SK-N-SH (cell line): ENCODE data around the gene QSOX2. TPM values are rescaled to one million over a fixed set of nuclear protein-coding genes. Genes with fewer than 3 reads are reported as not detected.

Source experiments
- CTCF ChIA-PET: fragments of 300-600, 350-600 bp; formaldehyde crosslinking; extraction: SDS; loops from one replicate; lab custom pipeline; 2021; lab: Yijun Ruan, JAX
- POLR2A ChIA-PET: fragments of 350-600 bp; sonication (Branson Sonifier 250); formaldehyde crosslinking; extraction: SDS; loops from one replicate; lab custom pipeline; 2020; ENCODE audit warnings: antibody characterized with exemption, inconsistent platforms; lab: Yijun Ruan, JAX
- DNase-seq: peaks from one replicate; pipeline ENCODE4 v3.0.0; 2012
- H2AFZ ChIP-seq: fragments of 200-600 bp; sonication (generic); 2 replicates; pipeline ENCODE4 v1.8.1; 2016; ENCODE audit warnings: antibody characterized with exemption, mild to moderate bottlenecking, low read depth
- H3F3A ChIP-seq: fragments of 200-600 bp; sonication (generic); replicated peaks from 2 replicates; pipeline ENCODE3; 2016; ENCODE audit warnings: antibody characterized with exemption, mild to moderate bottlenecking; ENCODE audit not compliant: insufficient read depth
- H3K27ac ChIP-seq, 2 experiments: fragments of 200-500 bp in 1 of 2; fragments of 200-600 bp in 1 of 2; sonication (Bioruptor generic) in 1 of 2; sonication (generic), shearing (Covaris generic) in 1 of 2; 2 replicates each; pipeline versions ENCODE4 v1.5.1 to v1.6.1; 2014 to 2016; ENCODE audit warnings: low read depth in 2 of 2, inconsistent platforms in 1 of 2, low read length in 1 of 2, mild to moderate bottlenecking in 1 of 2, mixed read lengths in 1 of 2
- H3K27me3 ChIP-seq: fragments of 200-600 bp; sonication (generic), shearing (Covaris generic); 2 replicates; pipeline ENCODE4 v1.6.1; 2016; ENCODE audit warnings: mixed run types; ENCODE audit not compliant: insufficient read depth
- H3K36me3 ChIP-seq, 2 experiments: fragments of 200-500 bp in 1 of 2; fragments of 200-600 bp in 1 of 2; sonication (Bioruptor generic) in 1 of 2; sonication (generic) in 1 of 2; replicated peaks in 1 of 2; 2 replicates each; pipeline versions ENCODE3 to v1.5.1; 2014 to 2016; ENCODE audit warnings: low read length in 1 of 2, mild to moderate bottlenecking in 1 of 2; ENCODE audit not compliant: insufficient read depth in 2 of 2, control insufficient read depth in 1 of 2
- H3K4me1 ChIP-seq, 2 experiments: fragments of 200-500 bp in 1 of 2; fragments of 200-600 bp in 1 of 2; sonication (Bioruptor generic) in 1 of 2; sonication (generic), shearing (Covaris generic) in 1 of 2; 2 replicates each; pipeline versions ENCODE4 v1.5.1 to v1.6.1; 2014 to 2016; ENCODE audit warnings: low read depth in 1 of 2, low read length in 1 of 2, mixed run types in 1 of 2; ENCODE audit not compliant: insufficient read depth in 2 of 2, control insufficient read depth in 1 of 2
- H3K4me2 ChIP-seq: fragments of 200-600 bp; sonication (generic), shearing (Covaris generic); 2 replicates; pipeline ENCODE4 v1.6.1; 2017; ENCODE audit warnings: mixed run types
- H3K4me3 ChIP-seq, 2 experiments: fragments of 200-500 bp in 1 of 2; fragments of 200-600 bp in 1 of 2; sonication (Bioruptor generic) in 1 of 2; sonication (generic), shearing (Covaris generic) in 1 of 2; 2 replicates each; pipeline versions ENCODE4 v1.5.1 to v1.8.1; 2014 to 2016; ENCODE audit warnings: low read depth in 2 of 2, inconsistent platforms in 1 of 2, low read length in 1 of 2, mild to moderate bottlenecking in 1 of 2, mixed read lengths in 1 of 2, moderate library complexity in 1 of 2
- H3K79me2 ChIP-seq: fragments of 200-600 bp; sonication (generic); 2 replicates; pipeline ENCODE4 v1.8.1; 2017; ENCODE audit warnings: mild to moderate bottlenecking; ENCODE audit not compliant: insufficient read depth
- H3K9ac ChIP-seq: fragments of 200-600 bp; sonication (generic); 2 replicates; pipeline ENCODE4 v1.6.1; 2017; ENCODE audit warnings: mixed run types
- H3K9me2 ChIP-seq: fragments of 200-600 bp; sonication (generic); 2 replicates; pipeline ENCODE4 v1.6.1; 2017; ENCODE audit warnings: mixed run types
- H3K9me3 ChIP-seq: fragments of 200-600 bp; sonication (generic); 2 replicates; pipeline ENCODE4 v1.6.1; 2017; ENCODE audit warnings: mixed run types, mild to moderate bottlenecking, moderate library complexity
- H4K20me1 ChIP-seq: fragments of 200-600 bp; sonication (generic); 2 replicates; pipeline ENCODE4 v1.6.1; 2017; ENCODE audit warnings: mild to moderate bottlenecking, mixed run types; ENCODE audit not compliant: insufficient read depth
- CHD2 ChIP-seq: fragments of 150-350 bp; IDR thresholded peaks from 2 replicates; pipeline ENCODE4 v1.6.1; 2018; ENCODE audit warnings: low read length; ENCODE audit not compliant: partially characterized antibody
- EP300 ChIP-seq, 2 experiments: IDR thresholded peaks; 2 replicates each; pipeline versions ENCODE4 v1.4.0 to v1.6.1; 2012; ENCODE audit warnings: borderline replicate concordance in 1 of 2, low read depth in 1 of 2, low read length in 1 of 2
- EZH2phosphoT487 ChIP-seq: fragments of 200-600 bp; sonication (generic); IDR thresholded peaks from 2 replicates; pipeline ENCODE4 v1.6.1; 2017; ENCODE audit warnings: low read depth, mixed run types, mild to moderate bottlenecking, antibody characterized with exemption, moderate library complexity, borderline replicate concordance
- FOSL2 ChIP-seq: IDR thresholded peaks from 2 replicates; pipeline ENCODE4 v1.4.0; 2012; ENCODE audit warnings: low read depth, mild to moderate bottlenecking, moderate library complexity, borderline replicate concordance
- FOXJ3 ChIP-seq: sonication (generic); formaldehyde crosslinking; IDR thresholded peaks from 2 replicates; pipeline ENCODE4 v1.5.1; 2020; ENCODE audit warnings: mild to moderate bottlenecking, missing genetic modification reagents
- FOXM1 ChIP-seq: IDR thresholded peaks from 2 replicates; pipeline ENCODE4 v1.4.0; 2012; ENCODE audit warnings: low read depth, mild to moderate bottlenecking
- GATA2 ChIP-seq: sonication (generic); formaldehyde crosslinking; IDR thresholded peaks from 2 replicates; pipeline ENCODE4 v1.5.0; 2020; ENCODE audit warnings: mild to moderate bottlenecking, missing genetic modification reagents
- JUND ChIP-seq: IDR thresholded peaks from 2 replicates; pipeline ENCODE4 v1.4.0; 2012
- MAX ChIP-seq: IDR thresholded peaks from 2 replicates; pipeline ENCODE4 v1.4.0; 2012; ENCODE audit warnings: low read depth
- MXI1 ChIP-seq: IDR thresholded peaks from 2 replicates; pipeline ENCODE4 v1.6.1; 2012; ENCODE audit warnings: mild to moderate bottlenecking, low read depth, low read length, improper control_type of control experiment
- NRF1 ChIP-seq: IDR thresholded peaks from 2 replicates; pipeline ENCODE4 v1.6.1; 2012; ENCODE audit warnings: low read depth, mild to moderate bottlenecking, low read length
- PBX3 ChIP-seq: IDR thresholded peaks from 2 replicates; pipeline ENCODE4; 2012
- RCOR1 ChIP-seq: fragments of 150-350 bp; IDR thresholded peaks from 2 replicates; pipeline ENCODE4 v1.6.1; 2017; ENCODE audit warnings: antibody characterized with exemption, low read length
- REST ChIP-seq: IDR thresholded peaks from 2 replicates; pipeline ENCODE4 v1.6.1; 2012; ENCODE audit warnings: mild to moderate bottlenecking, low read depth, low read length, moderate library complexity
- RFX5 ChIP-seq: IDR thresholded peaks from 2 replicates; pipeline ENCODE4 v1.6.1; 2012; ENCODE audit warnings: mild to moderate bottlenecking, improper control_type of control experiment, low read length
- TAF1 ChIP-seq: IDR thresholded peaks from 2 replicates; pipeline ENCODE4 v1.6.1; 2012; ENCODE audit warnings: low read depth, mild to moderate bottlenecking, low read length, moderate library complexity, borderline replicate concordance
- TCF12 ChIP-seq: IDR thresholded peaks from 2 replicates; pipeline ENCODE4 v1.4.0; 2012
- TEAD4 ChIP-seq: IDR thresholded peaks from 2 replicates; pipeline ENCODE4 v1.4.0; 2012; ENCODE audit warnings: mild to moderate bottlenecking, borderline replicate concordance; ENCODE audit not compliant: insufficient read depth
- WGBS: methylation state at CpG from one replicate; pipeline ENCODE4 v1.1.6; 2017; ENCODE audit warnings: low lambda C conversion rate; 5-methylcytosine and 5-hydroxymethylcytosine counted together
- polyA plus RNA-seq, 3 experiments: library from polyadenylated mRNA; depleted of rRNA; stranded (reverse); fragments of >200 nt; gene quantifications; 2 replicates each; pipeline ENCODE4 v1.2.3, GENCODE V29; 2012
- TF ChIP-seq, protein P1 (sequence below): fragments of 200-600 bp; sonication (generic); IDR thresholded peaks from 2 replicates; pipeline ENCODE4 v1.6.1; 2017; ENCODE audit warnings: antibody characterized with exemption, mild to moderate bottlenecking, moderate library complexity
- TF ChIP-seq, protein P2 (sequence below): fragments of 150-350 bp; IDR thresholded peaks from 2 replicates; pipeline ENCODE4 v1.6.1; 2017; ENCODE audit warnings: antibody characterized with exemption, low read length, low read depth, borderline replicate concordance

The QSOX2 gene
- polyA plus RNA-seq, 1 of the 3 experiments (the other 2 are of a cell fraction) = 26.6 TPM

DNA sequence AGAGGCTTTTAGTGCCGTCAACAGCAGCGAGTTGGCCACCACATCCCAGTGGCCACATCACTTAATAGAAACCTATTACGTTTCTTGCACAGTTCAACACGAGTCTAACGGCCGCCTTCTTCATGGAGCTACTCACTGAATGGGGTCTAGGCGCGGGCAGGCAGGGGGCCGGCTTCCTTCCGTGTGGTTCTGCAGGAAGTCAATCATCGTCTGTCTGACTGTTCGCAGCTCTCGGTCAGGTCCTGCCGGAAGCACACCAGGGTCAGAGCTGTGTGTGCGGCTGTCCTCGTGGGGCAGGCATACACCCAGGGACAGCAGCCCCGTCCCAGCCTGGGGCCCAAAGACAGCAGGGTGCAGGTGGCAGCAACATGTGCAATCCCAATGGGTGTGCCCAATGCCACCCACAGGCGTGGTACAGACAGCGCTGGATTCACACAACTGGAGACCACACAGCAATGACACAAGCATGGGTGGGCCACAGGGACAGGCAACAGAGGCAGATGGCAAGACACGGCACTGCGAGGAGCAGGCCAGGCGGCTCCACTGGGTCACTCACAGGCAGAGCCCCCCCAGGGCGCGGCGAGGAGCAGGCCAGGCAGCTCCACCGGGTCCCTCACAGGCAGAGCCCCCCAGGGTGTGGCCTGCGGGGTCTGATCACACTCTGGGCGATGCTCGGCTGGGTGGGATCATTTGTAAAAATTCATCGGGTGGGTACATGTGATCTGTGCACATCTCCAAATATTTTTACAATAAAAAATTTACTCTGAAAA lies 21.6 kb downstream of the QSOX2 start:
- peaks cover 50% of the 10 kb centered on the region for H4K20me1 ChIP-seq
- no peak overlapping the region for H3K9ac ChIP-seq
- DNase-seq = no peak
- H3K4me1 ChIP-seq = peaks cover 0 to 5% of the 10 kb centered on the region in 2 experiments; a peak in 1 of 4 replicates
- TF ChIP-seq MAX (no peak), EP300 (IDR thresholded peaks at IDR 0.05; ENCODE audit: borderline replicate concordance in 1 of 2, low read depth in 1 of 2, low read length in 1 of 2) (no peak), TAF1 (no peak), EZH2phosphoT487 (no peak), FOSL2 (no peak), RCOR1 (no peak), JUND (no peak), PBX3 (no peak), TEAD4 (no peak), FOXJ3 (CRISPR knock-in tag) (no peak), TCF12 (no peak), NRF1 (no peak), RFX5 (no peak), REST (no peak), GATA2 (CRISPR knock-in tag) (no peak), CHD2 (no peak), FOXM1 (no peak), MXI1 (no peak)
- TF ChIP-seq, protein P1, sequence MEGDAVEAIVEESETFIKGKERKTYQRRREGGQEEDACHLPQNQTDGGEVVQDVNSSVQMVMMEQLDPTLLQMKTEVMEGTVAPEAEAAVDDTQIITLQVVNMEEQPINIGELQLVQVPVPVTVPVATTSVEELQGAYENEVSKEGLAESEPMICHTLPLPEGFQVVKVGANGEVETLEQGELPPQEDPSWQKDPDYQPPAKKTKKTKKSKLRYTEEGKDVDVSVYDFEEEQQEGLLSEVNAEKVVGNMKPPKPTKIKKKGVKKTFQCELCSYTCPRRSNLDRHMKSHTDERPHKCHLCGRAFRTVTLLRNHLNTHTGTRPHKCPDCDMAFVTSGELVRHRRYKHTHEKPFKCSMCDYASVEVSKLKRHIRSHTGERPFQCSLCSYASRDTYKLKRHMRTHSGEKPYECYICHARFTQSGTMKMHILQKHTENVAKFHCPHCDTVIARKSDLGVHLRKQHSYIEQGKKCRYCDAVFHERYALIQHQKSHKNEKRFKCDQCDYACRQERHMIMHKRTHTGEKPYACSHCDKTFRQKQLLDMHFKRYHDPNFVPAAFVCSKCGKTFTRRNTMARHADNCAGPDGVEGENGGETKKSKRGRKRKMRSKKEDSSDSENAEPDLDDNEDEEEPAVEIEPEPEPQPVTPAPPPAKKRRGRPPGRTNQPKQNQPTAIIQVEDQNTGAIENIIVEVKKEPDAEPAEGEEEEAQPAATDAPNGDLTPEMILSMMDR = no peak
- TF ChIP-seq, protein P2, sequence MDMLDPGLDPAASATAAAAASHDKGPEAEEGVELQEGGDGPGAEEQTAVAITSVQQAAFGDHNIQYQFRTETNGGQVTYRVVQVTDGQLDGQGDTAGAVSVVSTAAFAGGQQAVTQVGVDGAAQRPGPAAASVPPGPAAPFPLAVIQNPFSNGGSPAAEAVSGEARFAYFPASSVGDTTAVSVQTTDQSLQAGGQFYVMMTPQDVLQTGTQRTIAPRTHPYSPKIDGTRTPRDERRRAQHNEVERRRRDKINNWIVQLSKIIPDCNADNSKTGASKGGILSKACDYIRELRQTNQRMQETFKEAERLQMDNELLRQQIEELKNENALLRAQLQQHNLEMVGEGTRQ = no peak
- TF ChIP-seq, all 33 proteins: peak for 0
- H2AFZ ChIP-seq = no peak overlapping the region
- no peak overlapping the region for H3K4me2 ChIP-seq
- H3K9me2 ChIP-seq = no peaks in the 10 kb centered on the region
- ChIA-PET POLR2A (no interaction called here), CTCF (interaction anchor here (0.6 to 5.3 kb wide), 13 partner anchors 14 to 426 kb away, joined by 3 to 35 read pairs (median 4); no protein-coding TSS in a partner anchor)
- no peaks in the 10 kb centered on the region for H3K27me3 ChIP-seq
- peaks cover 0 to 31% of the 10 kb centered on the region in 2 experiments for H3K36me3 ChIP-seq
- peaks cover 4% of the 10 kb centered on the region for H3F3A ChIP-seq
- H3K79me2 ChIP-seq = peaks cover 7% of the 10 kb centered on the region; the same call in 1 of the 2 replicates
- no peak overlapping the region for H3K27ac ChIP-seq
- H3K4me3 ChIP-seq = no peak overlapping the region
- no peaks in the 10 kb centered on the region for H3K9me3 ChIP-seq
- 98% methylated on average over 19 of the region's 30 CpGs for WGBS
